Measurements from ENCODE around the gene MYBBP1A.

GRCh38 chr17:4592240-4593005 lies 37.2 kb upstream of the MYBBP1A start:
- no peak for TF ChIP-seq POLR2AphosphoS5 (IDR thresholded peaks at IDR 0.05; ENCODE audit: insufficient read depth in 1 of 2, low read depth in 1 of 2)
- no peak for TF ChIP-seq POLR2A (IDR thresholded peaks at IDR 0.05)
